Ramos (cell line): ENCODE data around the gene HSDL2.
"Not testable (repeated sequence)": the region's sequence is repeated elsewhere in the genome, so short reads cannot be mapped to it uniquely, and the experiment has no call there.

Experiments used
- in situ Hi-C: fragments of 300-500 bp; cut with MboI; formaldehyde crosslinking; loops from one replicate; pipeline ENCODE4 v1.14.3; 2022; ENCODE audit warnings: low sequenced_read_pairs; ENCODE audit not compliant: unreplicated experiment

HSDL2 gene

DNA sequence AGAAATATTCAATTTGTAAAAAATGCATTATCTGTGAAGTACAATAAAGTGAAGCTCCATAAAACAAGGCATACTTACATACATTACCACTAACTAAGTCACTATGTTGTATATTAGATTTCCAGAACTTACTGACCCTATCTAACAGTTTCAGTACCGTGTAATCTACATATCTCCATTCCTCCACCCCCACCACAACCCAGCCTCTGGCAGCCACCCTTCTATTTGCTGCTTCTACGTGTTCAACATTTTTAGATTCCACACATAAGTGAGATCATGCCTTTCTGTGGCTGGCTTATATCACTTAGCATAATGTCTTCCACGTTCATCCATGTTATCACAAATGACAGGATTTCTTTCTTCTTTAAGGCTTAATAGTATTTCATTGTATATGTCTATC lies 15.1 kb upstream of the HSDL2 start:
- in situ Hi-C loops, result loop anchor here (5.0 kb wide), 1 partner anchor 267 kb away; no protein-coding TSS in a partner anchor

DNA sequence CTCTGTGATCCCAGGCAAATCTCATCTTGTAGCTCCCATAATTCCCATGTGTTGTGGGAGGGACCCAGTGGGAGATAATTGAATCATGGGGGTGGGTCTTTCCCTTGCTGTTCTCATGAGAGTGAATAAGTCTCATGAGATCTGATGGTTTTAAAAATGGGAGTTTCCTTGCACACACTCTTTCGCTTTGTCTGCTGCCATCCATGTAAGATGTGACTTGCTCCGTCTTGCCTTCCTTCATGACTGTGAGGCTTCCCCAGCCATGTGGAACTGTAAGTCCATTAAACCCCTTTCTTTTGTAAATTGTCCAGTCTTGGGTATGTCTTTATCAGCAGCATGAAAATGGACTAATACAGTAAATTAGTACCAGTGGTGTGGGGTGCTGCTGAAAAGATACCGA lies 14.7 kb upstream of the HSDL2 start:
- in situ Hi-C loops, result not testable (repeated sequence)

DNA sequence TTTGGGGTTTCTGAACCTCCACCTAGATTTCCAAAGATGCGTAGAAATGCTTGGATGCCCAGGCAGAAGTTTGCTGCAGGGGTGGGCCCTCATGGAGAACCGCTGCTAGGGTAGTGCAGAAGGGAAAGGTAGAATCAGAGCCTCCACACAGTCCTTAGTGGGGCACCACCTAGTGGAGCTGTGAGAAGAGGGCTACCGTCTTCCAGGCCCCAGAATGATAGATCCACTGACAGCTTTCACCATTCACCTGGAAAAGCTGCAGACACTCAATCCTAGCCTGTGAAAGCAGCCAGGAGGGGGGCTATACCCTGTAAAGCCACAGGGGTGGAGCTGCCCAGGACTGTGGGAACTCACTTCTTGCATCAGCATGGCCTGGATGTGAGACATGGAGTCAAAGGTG lies 13.3 kb upstream of the HSDL2 start:
- in situ Hi-C loops, result no loop called here

DNA sequence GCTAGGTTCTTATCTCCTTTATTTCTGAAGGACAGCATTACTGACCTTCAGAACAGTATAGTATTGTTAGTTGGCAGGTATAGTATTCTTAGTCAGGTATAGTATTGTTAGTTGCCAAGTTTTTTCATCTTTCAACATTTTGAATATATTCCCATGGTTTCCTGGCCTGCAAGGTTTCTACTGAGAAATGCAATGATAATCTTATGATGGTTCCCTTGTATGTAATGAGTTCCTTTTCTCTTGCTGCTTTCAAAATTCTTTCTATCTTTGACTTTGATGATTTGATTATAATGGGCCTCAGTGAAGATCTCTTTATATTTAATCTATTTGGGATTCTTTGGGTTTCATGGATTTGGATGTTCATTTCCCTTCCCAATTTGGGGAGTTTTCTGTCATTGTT lies 12.4 kb upstream of the HSDL2 start:
- in situ Hi-C loops, result no loop called here

DNA sequence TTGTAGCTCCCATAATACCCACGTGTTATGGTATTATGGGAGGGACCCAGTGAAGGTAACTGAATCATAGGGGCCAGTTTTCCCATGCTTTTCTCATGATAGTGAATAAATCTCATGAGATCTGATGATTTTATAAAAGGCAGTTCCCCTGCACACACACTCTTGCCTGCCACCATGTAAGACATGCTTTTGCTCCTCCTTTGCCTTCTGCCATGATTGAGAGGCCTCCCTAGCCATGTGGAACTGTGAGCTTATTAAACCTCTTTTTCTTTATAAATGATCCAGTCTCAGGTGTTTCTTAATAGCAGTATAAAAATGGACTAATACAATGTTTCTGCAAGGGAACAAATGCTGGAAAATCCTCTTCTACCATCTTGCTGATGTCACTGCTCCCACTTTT lies 10.1 kb upstream of the HSDL2 start:
- in situ Hi-C loops, result no loop called here

DNA sequence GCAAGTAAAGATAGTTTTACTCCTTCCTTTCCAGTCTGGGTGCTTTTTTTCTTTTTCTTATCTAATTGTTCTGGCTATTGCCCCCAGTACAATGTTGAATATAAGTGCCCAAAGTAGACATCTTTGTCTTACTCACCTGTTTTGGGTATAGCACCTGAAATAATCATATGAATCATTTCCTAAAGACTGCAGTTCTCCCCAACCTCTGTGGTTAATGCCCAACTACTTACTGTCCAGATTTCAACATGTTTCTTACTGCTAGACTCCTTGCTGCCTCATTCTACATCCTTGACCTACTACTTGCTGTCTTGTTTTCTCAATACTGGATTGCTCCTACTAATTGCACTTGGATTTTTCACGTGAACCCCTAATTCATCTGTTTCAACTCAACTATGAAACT lies 8.8 kb upstream of the HSDL2 start:
- in situ Hi-C loops, result no loop called here

DNA sequence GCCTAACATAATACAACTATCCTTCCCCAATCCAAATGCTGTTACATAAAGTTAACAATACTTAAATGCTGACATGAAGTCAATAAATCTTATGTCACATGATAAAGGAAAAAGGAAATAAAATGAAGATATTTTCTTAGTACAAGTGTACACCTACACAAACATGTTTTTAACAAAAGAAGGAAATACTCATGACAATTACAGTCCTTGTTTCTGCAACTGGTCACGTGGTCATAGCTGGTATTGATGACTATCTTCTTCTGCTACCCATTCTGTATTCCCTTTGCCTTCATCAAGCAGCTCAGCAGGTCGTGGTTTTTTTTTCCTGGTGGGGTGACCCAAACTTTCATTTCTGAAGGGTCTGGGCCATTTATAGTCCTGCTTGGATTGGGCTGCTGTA lies 6.2 kb upstream of the HSDL2 start:
- in situ Hi-C loops, result not testable (repeated sequence)

DNA sequence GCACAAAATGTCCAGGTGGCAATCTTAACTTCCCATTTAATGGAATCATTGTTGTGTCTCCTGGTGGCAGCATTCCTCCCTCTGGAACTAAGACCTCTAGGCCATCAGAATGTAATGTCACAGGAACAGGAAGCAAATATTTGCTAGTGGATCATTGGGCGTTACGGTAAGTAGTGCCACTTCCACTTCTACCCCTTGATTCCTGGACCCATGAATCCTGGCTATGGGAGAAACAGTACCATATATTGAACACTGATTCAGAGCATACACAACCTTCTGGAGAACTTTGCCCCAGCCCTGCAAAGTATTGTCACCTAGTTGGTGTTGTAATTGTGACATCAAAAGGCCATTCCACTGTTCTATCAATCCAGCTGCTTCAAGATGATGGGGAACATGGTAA lies 5.7 kb upstream of the HSDL2 start:
- in situ Hi-C loops, result not testable (repeated sequence)

DNA sequence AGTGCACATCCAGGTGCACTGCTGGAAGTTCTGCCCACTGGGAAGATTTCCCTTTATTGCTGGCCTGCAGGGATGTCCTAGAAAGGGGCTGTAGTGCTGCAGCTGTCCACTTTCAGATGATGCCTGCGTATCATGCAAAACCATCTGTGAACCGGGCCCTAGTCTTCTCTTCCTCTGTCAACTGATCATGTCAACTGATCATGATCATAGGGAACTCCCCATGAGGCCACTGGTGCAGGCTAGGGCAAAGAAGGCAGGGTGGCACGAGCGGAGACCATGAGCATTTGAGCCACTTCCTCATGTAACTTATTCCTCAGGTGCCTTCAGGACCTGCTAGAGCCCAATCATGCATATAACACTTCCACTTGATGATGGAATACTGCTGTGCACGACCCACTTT lies 4.5 kb upstream of the HSDL2 start:
- in situ Hi-C loops, result no loop called here

DNA sequence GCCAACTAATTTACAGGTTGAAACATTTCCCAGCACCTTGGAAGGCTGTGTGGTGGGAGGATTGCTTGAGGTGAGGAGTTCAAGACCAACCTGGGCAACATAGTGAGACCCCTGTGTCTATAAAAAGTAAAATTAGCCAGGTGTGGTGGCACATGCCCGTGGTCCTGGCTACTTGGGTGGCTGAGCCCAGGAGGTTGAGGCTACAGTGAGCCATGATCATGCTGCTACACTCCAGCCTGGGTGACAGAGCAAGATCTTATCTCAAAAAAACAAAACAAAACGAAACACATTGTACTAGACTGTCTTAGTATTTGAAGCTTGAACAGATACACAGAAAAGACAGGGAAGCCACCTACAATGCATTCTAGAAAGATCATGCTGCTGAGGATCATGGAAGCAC lies 2.8 kb upstream of the HSDL2 start:
- in situ Hi-C loops, result no loop called here

DNA sequence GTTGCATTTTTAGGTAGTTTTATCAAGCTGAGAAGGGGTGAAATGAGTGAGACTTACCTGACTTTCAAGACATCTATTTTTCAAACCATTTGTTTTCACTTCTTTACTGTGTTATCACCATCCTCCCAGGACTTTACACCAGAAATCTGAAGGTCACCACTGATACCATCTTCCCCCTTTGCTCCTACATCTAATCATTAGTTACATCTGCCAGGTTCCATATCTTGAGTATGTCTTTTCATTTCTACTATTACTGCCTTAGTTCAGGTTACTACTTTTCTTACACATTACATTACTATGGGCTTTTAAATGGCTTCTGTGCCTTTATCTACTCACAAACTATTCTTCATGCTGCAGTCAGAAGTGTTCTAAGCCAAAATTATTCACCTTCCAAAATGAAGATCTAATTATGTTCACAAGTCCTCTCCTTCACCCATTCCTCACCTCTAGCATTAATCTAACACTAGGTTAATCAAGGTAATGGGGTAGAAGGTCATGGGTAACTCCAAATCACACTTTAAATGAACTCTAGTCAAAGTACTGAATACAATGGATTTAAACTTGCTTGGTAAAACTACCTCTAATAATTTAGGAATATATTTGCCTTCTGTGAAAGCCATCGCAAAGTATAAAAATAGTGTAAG lies 2.1 kb upstream of the HSDL2 start:
- in situ Hi-C loops, result no loop called here

DNA sequence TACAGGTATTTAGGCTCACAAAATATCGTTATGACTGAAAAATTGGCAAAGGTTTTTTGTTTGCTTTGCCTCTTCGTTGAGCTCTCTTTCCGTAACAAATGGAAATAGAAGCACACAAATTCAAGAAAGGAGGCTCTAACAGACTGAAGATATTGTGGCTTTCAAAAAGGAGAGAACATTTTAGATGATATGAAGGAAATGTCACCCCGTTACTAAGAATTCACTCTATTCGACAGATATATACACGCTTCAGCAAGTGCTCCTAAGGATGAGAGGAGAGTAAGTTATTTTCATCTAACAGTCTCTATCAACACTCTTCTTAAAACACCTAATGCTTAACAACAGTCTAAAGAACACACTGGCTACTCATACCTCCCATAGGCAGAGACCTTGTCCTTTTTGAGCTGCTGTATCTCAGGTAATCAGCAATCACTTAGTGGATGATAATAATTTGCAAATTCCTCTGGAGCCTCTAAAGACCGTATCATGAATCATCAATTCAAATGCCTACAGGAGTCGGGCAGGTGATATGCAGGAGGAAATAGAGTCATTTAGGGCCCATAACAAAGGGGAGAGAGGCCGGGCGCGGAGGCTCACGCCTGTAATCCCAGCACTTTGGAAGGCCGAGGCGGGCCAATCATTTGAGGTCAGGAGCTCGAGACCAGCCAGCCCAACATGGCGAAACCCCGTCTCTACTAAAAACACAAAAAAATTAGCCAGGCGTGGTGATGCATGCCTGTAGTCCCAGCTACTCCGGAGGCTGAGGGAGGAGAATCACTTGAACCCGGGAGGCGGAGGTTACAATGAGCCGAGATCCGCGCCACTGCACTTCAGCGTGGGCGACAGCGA lies 1.4 kb upstream of the HSDL2 start:
- in situ Hi-C loops, result no loop called here

DNA sequence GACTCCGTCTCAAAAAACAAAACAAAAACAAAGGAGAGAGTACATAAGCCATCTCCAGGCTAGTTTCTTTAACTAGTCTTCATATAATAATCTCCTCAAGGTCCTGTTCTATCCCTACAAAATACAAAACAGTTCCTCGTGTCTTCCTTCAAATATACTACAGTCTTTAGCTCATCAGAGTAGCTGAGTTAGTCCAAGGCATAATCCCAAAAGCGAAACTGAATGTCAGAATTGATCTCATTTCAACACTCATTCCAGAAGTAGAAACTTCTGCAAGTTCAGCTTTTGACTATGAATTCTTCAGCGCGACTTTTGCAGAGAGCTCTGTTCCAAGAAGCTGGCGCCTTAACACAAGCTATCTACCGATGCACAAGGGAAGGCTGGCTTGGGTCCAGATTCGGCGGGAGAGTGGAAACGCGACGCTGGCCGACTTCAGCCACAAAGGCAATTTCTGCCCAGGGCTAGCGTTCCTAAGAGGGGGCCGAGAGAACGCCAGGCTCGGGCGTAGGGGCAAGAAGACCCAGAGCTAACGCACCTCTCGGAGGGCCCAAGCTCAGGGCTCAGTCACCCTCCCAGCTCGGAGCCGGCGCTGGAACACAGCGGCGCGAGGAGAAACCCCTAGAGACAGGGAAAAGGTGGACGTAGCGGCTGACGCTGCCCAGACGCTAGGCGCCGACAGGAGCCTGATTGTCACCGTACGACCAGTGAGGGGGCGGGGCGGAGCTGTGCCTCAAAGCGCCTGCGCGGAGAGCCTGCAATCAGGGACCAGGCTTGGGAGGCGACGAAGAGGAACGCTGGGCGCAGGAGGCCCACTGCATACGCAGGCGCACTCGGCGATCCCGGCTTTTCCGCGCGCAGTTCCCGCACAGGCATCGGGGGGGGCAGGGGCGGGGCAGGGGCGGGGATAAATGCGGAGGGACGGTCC lies 469 bp upstream of the HSDL2 start:
- in situ Hi-C loops, result no loop called here

DNA sequence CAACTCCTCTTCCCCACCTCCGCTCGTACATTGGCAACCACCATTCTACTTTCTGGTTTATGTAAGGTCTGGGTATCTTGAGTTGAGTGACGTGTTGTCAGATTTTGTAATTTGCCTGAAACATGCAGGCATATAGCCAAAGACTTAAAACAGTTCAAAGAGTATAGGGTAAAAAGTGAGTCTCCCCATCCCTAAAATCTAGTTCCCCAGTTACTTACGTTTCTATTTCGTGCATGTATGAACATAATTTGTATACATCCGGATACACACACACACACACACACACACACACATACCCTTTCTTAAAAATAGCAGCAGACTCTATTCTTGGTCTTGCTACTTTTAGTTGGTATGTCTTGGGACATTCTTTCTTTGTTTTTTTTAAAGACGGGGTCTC lies 915 bp downstream of the HSDL2 start:
- in situ Hi-C loops, result no loop called here

DNA sequence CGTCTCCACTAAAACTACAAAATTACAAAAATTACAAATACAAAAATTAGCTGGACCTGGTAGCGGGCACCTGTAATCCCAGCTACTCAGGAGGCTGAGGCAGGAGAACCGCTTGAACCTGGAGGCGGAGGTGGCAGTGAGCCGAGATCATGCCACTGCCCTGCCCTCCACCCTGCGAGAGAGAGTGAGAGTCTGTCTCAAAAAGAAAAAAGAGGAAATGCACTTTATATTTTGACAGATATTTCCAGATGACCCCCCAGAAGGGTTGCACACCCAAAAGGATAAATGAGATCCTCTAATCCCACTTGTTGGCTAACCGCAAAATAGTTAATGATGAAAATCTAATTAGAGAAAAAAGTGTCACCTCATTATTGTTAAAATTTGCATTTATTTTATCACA lies 2.2 kb downstream of the HSDL2 start:
- in situ Hi-C loops, result no loop called here

DNA sequence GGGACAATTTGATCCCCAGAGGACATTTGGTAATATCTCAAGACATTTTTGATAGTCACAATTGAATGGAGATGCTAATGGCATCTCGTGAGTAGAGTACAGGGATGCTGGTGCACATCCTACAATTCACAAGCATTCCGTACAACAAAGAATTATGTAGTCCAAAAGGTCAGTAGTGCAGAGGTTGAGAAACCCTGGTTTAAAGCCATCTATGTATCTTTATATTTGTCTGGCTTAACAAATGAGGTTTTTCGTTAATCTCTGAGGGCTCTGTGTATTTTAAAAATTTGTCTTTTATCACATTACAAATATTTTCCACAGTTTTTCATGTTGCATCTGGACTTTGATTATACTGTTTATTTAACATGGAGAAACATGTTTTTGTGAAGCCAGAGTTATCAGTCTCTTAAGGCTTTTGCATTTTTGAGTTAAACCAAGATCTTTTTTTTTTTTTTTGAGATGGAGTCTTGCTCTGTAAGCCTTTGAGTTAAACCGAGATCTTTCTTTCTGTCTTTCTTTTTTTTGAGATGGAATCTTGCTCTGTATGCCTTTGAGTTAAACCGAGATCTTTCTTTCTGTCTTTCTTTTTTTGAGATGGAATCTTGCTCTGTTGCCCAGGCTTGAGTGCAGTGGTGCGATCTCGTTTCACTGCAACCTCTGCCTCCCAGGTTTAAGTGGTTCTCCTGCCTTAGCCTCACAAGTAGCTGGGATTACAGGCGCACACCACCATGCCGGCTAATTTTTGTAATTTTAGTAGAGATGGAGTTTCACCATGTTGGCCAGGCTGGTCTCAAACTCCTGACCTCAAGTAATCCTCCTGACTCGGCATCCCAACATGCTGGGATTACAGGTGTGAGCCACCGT lies 2.8 kb downstream of the HSDL2 start:
- in situ Hi-C loops, result no loop called here

DNA sequence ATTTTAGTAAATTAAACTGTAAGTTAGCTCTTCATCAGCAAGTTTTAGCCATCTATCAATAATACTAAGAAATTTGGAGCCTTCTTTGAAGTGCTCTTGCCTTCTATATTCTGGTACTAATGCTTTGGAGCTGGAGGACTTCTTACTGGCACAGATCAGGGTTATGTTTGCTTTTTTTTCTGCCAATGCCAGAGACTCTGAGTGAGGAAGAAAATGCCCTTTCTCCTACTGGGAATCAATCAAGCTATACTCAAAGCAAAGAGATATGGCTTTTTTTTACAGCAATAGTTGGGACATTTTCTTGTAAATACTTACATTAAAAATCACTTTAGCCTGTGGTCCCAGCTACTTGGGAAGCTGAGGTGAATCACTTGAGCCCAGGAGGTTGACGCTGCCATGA lies 4.3 kb downstream of the HSDL2 start:
- in situ Hi-C loops, result no loop called here

DNA sequence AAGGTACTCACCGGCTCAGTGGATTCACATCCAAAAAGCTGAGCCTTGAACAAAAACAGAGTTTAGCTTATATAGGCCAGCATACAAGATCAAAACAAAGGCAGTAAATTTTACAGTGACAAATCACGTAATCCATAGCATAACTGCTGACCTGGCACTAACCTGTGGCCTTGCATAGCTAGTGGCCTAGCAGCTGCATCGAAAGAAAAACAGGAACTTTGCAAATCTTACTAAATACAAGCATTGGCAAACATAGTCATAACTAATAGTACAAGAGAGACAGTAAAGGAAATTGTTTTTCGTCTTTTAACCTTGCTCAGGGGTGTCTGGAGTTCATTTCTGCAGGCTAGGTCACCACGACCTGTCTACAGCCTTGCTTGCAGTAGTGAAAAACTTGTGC lies 4.8 kb downstream of the HSDL2 start:
- in situ Hi-C loops, result no loop called here

DNA sequence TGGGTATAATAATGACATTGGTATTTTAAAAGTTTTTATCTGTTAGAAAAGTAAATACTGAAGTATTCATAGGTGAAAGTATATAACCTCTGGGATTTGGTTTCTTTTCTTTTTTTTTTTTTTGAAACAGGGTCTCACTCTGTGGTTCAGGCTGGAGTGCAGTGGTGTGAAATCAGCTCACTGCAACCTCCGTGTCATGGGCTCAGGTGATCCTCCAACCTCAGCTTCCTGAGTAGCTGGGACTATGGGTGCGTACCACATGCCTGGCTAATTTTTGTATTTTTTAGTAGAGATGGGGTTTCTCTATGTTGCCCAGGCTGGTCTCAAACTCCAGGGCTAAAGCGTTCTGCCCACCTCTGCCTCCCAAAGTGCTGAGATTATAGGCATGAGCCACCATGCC lies 7.2 kb downstream of the HSDL2 start:
- in situ Hi-C loops, result no loop called here

DNA sequence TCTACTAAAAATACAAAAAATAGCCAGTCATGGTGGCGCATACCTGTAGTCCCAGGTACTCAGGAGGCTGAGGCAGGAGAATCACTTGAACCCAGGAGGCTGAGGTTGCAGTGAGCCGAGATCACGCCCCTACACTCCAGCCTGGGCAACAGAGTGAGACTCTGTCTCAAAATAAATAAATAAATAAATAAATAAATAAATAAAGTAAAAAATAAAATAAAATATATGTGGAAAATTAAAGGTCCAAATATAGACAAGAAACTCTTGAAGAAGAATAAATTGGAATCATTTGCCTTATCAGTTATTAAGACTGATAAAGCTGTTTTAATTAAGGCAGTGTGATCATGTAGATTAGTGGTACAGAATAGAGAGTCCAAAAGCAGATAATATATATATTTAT lies 10.0 kb downstream of the HSDL2 start:
- in situ Hi-C loops, result not testable (repeated sequence)
